Panc1 (cell line): ENCODE measurements around the gene KCNB1. TPM values are rescaled to one million over a fixed set of nuclear protein-coding genes. Genes with fewer than 3 reads are reported as not detected.

ENCODE experiments used
- ATAC-seq: fragments of 200-7000 bp; cut with Tn5 transposase; 2 replicates; pipeline ENCODE4 v1.9.1; 2020; ENCODE audit warnings: mild to moderate bottlenecking, moderate library complexity
- BruUV-seq: library from RNA; stranded (reverse); fragments of 400-500 nt; replicated peaks from 2 replicates; lab custom pipeline; 2021; lab: Mats Ljungman, UMichigan
- CTCF ChIA-PET: fragments of 300-600 bp; sonication (Branson Sonifier 250); formaldehyde crosslinking; loops from one replicate; lab custom pipeline; 2022; ENCODE audit warnings: antibody characterized with exemption; lab: Charles Lee
- POLR2A ChIA-PET: fragments of 300-600 bp; sonication (Branson Sonifier 250); formaldehyde crosslinking; loops from one replicate; lab custom pipeline; 2022; ENCODE audit warnings: antibody characterized with exemption; lab: Charles Lee
- DNase-seq: peaks from one replicate; pipeline ENCODE4 v3.0.0-alpha.2; 2010; ENCODE audit warnings: low read depth, low spot score
- H3K27ac ChIP-seq: 2 replicates; pipeline ENCODE4 v1.5.1; 2011; ENCODE audit warnings: mild to moderate bottlenecking, low read length, inconsistent platforms
- H3K27me3 ChIP-seq: fragments of 200-500 bp; sonication (Bioruptor generic); 2 replicates; pipeline ENCODE4 v1.6.0; 2014; ENCODE audit warnings: low read length, inconsistent platforms; ENCODE audit not compliant: control insufficient read depth, insufficient read depth
- H3K36me3 ChIP-seq: fragments of 200-500 bp; sonication (Bioruptor generic); 2 replicates; pipeline ENCODE4 v1.5.1; 2014; ENCODE audit warnings: inconsistent platforms, mild to moderate bottlenecking, low read length, moderate library complexity; ENCODE audit not compliant: control insufficient read depth, insufficient read depth
- H3K4me1 ChIP-seq: 2 replicates; pipeline ENCODE4 v1.5.1; 2011; ENCODE audit warnings: inconsistent platforms, mild to moderate bottlenecking, low read length, moderate library complexity; ENCODE audit not compliant: control insufficient read depth, insufficient read depth
- H3K4me3 ChIP-seq, 2 experiments: 2 replicates each; pipeline ENCODE4 v1.5.1; 2011 to 2012; ENCODE audit warnings: low read depth in 2 of 2, low read length in 2 of 2, mild to moderate bottlenecking in 2 of 2, inconsistent platforms in 1 of 2, moderate library complexity in 1 of 2
- H3K9me3 ChIP-seq: fragments of 200-500 bp; sonication (Bioruptor generic); 2 replicates; pipeline ENCODE4 v1.5.1; 2014; ENCODE audit warnings: low read depth, mild to moderate bottlenecking, inconsistent platforms, low read length, moderate library complexity; ENCODE audit not compliant: control insufficient read depth, insufficient read depth
- CTCF ChIP-seq: fragments of 450-650 bp; IDR thresholded peaks from 2 replicates; pipeline ENCODE4 v1.5.1; 2017; ENCODE audit warnings: mild to moderate bottlenecking
- POLR2AphosphoS5 ChIP-seq: IDR thresholded peaks from 2 replicates; pipeline ENCODE4 v1.6.1; 2012; ENCODE audit warnings: mild to moderate bottlenecking, low read depth, low read length, moderate library complexity
- REST ChIP-seq, 2 experiments: IDR thresholded peaks; 2 replicates each; pipeline ENCODE4 v1.6.1; 2011 to 2012; ENCODE audit warnings: low read depth in 2 of 2, control low read depth in 1 of 2, low read length in 1 of 2, mild to moderate bottlenecking in 1 of 2, moderate library complexity in 1 of 2; ENCODE audit not compliant: insufficient read depth in 1 of 2
- SIN3A ChIP-seq: IDR thresholded peaks from 2 replicates; pipeline ENCODE4 v1.6.1; 2012; ENCODE audit warnings: low read depth, mild to moderate bottlenecking, low read length, moderate library complexity, borderline replicate concordance; ENCODE audit not compliant: insufficient read depth
- TCF7L2 ChIP-seq: IDR thresholded peaks from 2 replicates; pipeline ENCODE4 v1.6.1; 2011; ENCODE audit warnings: mild to moderate bottlenecking, low read depth, low read length, inconsistent platforms
- in situ Hi-C: cut with HindIII; loops from 2 replicates; pipeline ENCODE4 v1.10.0; 2016; ENCODE audit warnings: low sequenced_read_pairs, low pct_unique_long_range_greater_than_20kb
- intact Hi-C: fragments of 100-400 bp; cut with micrococcal nuclease; formaldehyde crosslinking; loops from one replicate; pipeline ENCODE4 v1.10.0; 2022; ENCODE audit not compliant: unreplicated experiment
- total RNA-seq: library from RNA; stranded (reverse); gene quantifications from one replicate; pipeline ENCODE4 v1.2.1, GENCODE V29; 2021; ENCODE audit not compliant: unreplicated experiment

KCNB1 gene
- total RNA-seq, 1 experiment from 2014 or later: 11.1 TPM

- no TSS peak for BruUV-seq
- TF ChIP-seq TCF7L2: no peak
- no peak for TF ChIP-seq SIN3A
- TF ChIP-seq POLR2AphosphoS5: no peak
- TF ChIP-seq CTCF: no peak
- TF ChIP-seq REST (IDR thresholded peaks at IDR 0.05; ENCODE audit: insufficient read depth in 1 of 2, low read depth in 2 of 2, low read length in 1 of 2): no peak
- intact Hi-C loops (no loop called here), in situ Hi-C loops (no loop called here)
- Histone ChIP-seq H3K4me3 (no peak overlapping the region), H3K27ac (no peak overlapping the region), H3K9me3 (no peaks in the 10 kb centered on the region), H3K36me3 (no peaks in the 10 kb centered on the region), H3K27me3 (no peaks in the 10 kb centered on the region), H3K4me1 (no peaks in the 10 kb centered on the region; the same call in none of the 2 replicates)
- no peak for ATAC-seq
- ChIA-PET POLR2A (no interaction called here), CTCF (no interaction called here)
- DNase-seq: no peak
Measured at GRCh38 chr20:49412953-49413352, 69.5 kb downstream of the KCNB1 start.

GRCh38 chr20:49412254-49412653 is 70.2 kb downstream of the KCNB1 start:
- no peaks in the 10 kb centered on the region; the same call in none of the 2 replicates for H3K4me1 ChIP-seq
- BruUV-seq: no TSS peak
- ATAC-seq (no peak), DNase-seq (no peak)
- no peaks in the 10 kb centered on the region for H3K36me3 ChIP-seq
- POLR2A ChIA-PET: no interaction called here
- no peak overlapping the region for H3K4me3 ChIP-seq
- no peaks in the 10 kb centered on the region for H3K9me3 ChIP-seq
- CTCF ChIA-PET: no interaction called here
- no peaks in the 10 kb centered on the region for H3K27me3 ChIP-seq
- TF ChIP-seq POLR2AphosphoS5 (no peak), REST (IDR thresholded peaks at IDR 0.05; ENCODE audit: insufficient read depth in 1 of 2, low read depth in 2 of 2, low read length in 1 of 2) (no peak), CTCF (no peak), TCF7L2 (no peak), SIN3A (no peak)
- H3K27ac ChIP-seq: no peak overlapping the region
- intact Hi-C loops: no loop called here
- in situ Hi-C loops: no loop called here
